ENCODE data around the gene SERAC1.
"Not testable (repeated sequence)": the region's sequence is repeated elsewhere in the genome, so short reads cannot be mapped to it uniquely, and the experiment has no call there.

The SERAC1 gene

GRCh38 chr6:158170656-158171081, 2.6 kb upstream of the SERAC1 start:
- H3K4me1 ChIP-seq (ENCODE audit: control insufficient read depth, low read depth, low read length), result no peaks in the 10 kb centered on the region
- no peak overlapping the region for H4K5ac ChIP-seq (ENCODE audit: low read length)
- no peak overlapping the region for H3K23ac ChIP-seq (ENCODE audit: low read length)
- no peak overlapping the region for H3K27ac ChIP-seq (ENCODE audit: low read depth, low read length)
- no peaks in the 10 kb centered on the region for H3K79me2 ChIP-seq (ENCODE audit: control insufficient read depth, insufficient read depth, low read length)
- H3K27me3 ChIP-seq (ENCODE audit: insufficient read depth, low read length, poor library complexity), result no peaks in the 10 kb centered on the region
- H3K36me3 ChIP-seq (ENCODE audit: control insufficient read depth, insufficient read depth, low read length), result no peaks in the 10 kb centered on the region
- H3K56ac ChIP-seq (ENCODE audit: low read length), result no peak overlapping the region
- H3K9ac ChIP-seq (ENCODE audit: low read length), result no peak overlapping the region
- H2BK15ac ChIP-seq (replicated peaks; ENCODE audit: low read depth), result no peak overlapping the region
- H3K18ac ChIP-seq (ENCODE audit: low read length), result no peak overlapping the region
- H4K8ac ChIP-seq (ENCODE audit: low read depth, low read length), result no peak overlapping the region
- no peak overlapping the region for H2BK120ac ChIP-seq (ENCODE audit: low read depth, low read length)
- H2BK5ac ChIP-seq (ENCODE audit: low read length), result no peak overlapping the region
- WGBS (ENCODE audit: extremely low coverage, insufficient coverage, low lambda C conversion rate), result no CpG with 5 or more reads among the region's 3 CpGs
- no peak overlapping the region for H3K4ac ChIP-seq (ENCODE audit: low read depth, low read length)
- H3K4me3 ChIP-seq (ENCODE audit: low read length), result no peak overlapping the region
- H3K4me2 ChIP-seq (ENCODE audit: low read length), result no peak overlapping the region
- H3K79me1 ChIP-seq (ENCODE audit: low read length), result no peaks in the 10 kb centered on the region
- DNase-seq, result peak; percentile 68
- no peak overlapping the region for H2AK5ac ChIP-seq (ENCODE audit: low read length)

GRCh38 chr6:158169634-158170033, 1.6 kb upstream of the SERAC1 start:
- H3K27ac ChIP-seq (ENCODE audit: low read depth, low read length); H4K8ac ChIP-seq (ENCODE audit: low read depth, low read length); H2BK15ac ChIP-seq (replicated peaks; ENCODE audit: low read depth); H3K4me2 ChIP-seq (ENCODE audit: low read length); H2BK120ac ChIP-seq (ENCODE audit: low read depth, low read length); H3K4me1 ChIP-seq (ENCODE audit: control insufficient read depth, low read depth, low read length); H3K56ac ChIP-seq (ENCODE audit: low read length); H3K4me3 ChIP-seq (ENCODE audit: low read length); H3K79me1 ChIP-seq (ENCODE audit: low read length); H2BK5ac ChIP-seq (ENCODE audit: low read length); H3K79me2 ChIP-seq (ENCODE audit: control insufficient read depth, insufficient read depth, low read length); H3K4ac ChIP-seq (ENCODE audit: low read depth, low read length); DNase-seq; H2AK5ac ChIP-seq (ENCODE audit: low read length); H3K36me3 ChIP-seq (ENCODE audit: control insufficient read depth, insufficient read depth, low read length); H3K23ac ChIP-seq (ENCODE audit: low read length); H3K9ac ChIP-seq (ENCODE audit: low read length); H3K18ac ChIP-seq (ENCODE audit: low read length); H3K27me3 ChIP-seq (ENCODE audit: insufficient read depth, low read length, poor library complexity); H4K5ac ChIP-seq (ENCODE audit: low read length): not testable (repeated sequence)
- no CpG with 5 or more reads among the region's 6 CpGs for WGBS (ENCODE audit: extremely low coverage, insufficient coverage, low lambda C conversion rate)

- H3K79me2 ChIP-seq (ENCODE audit: control insufficient read depth, insufficient read depth, low read length), result no peaks in the 10 kb centered on the region
- H2BK5ac ChIP-seq (ENCODE audit: low read length), result no peak overlapping the region
- peaks cover 2% of the 10 kb centered on the region for H3K4me1 ChIP-seq (ENCODE audit: control insufficient read depth, low read depth, low read length)
- no peak overlapping the region for H3K23ac ChIP-seq (ENCODE audit: low read length)
- H3K4me2 ChIP-seq (ENCODE audit: low read length), result no peak overlapping the region
- no peak overlapping the region for H3K56ac ChIP-seq (ENCODE audit: low read length)
- H3K79me1 ChIP-seq (ENCODE audit: low read length), result no peaks in the 10 kb centered on the region
- no peak overlapping the region for H3K18ac ChIP-seq (ENCODE audit: low read length)
- H2BK15ac ChIP-seq (replicated peaks; ENCODE audit: low read depth), result no peak overlapping the region
- no peaks in the 10 kb centered on the region for H3K36me3 ChIP-seq (ENCODE audit: control insufficient read depth, insufficient read depth, low read length)
- no peak overlapping the region for H2BK120ac ChIP-seq (ENCODE audit: low read depth, low read length)
- no peak overlapping the region for H3K4ac ChIP-seq (ENCODE audit: low read depth, low read length)
- no peak overlapping the region for H3K4me3 ChIP-seq (ENCODE audit: low read length)
- no peak overlapping the region for H4K8ac ChIP-seq (ENCODE audit: low read depth, low read length)
- no peaks in the 10 kb centered on the region for H3K27me3 ChIP-seq (ENCODE audit: insufficient read depth, low read length, poor library complexity)
- WGBS (ENCODE audit: extremely low coverage, insufficient coverage, low lambda C conversion rate), result no CpG with 5 or more reads among the region's 1 CpG
- H4K5ac ChIP-seq (ENCODE audit: low read length), result no peak overlapping the region
- no peak overlapping the region for H3K27ac ChIP-seq (ENCODE audit: low read depth, low read length)
- no peak for DNase-seq
- no peak overlapping the region for H2AK5ac ChIP-seq (ENCODE audit: low read length)
- no peak overlapping the region for H3K9ac ChIP-seq (ENCODE audit: low read length)
Observed at GRCh38 chr6:158165919-158166416, 2.1 kb downstream of the SERAC1 start.

GRCh38 chr6:158164579-158165170, 3.4 kb downstream of the SERAC1 start:
- H2BK15ac ChIP-seq (replicated peaks; ENCODE audit: low read depth), result no peak overlapping the region
- no peak overlapping the region for H3K9ac ChIP-seq (ENCODE audit: low read length)

GRCh38 chr6:158161566-158162254, 6.4 kb downstream of the SERAC1 start:
- Histone ChIP-seq H3K79me2 (ENCODE audit: control insufficient read depth, insufficient read depth, low read length) (no peaks in the 10 kb centered on the region), H3K23ac (ENCODE audit: low read length) (no peak overlapping the region), H2BK15ac (replicated peaks; ENCODE audit: low read depth) (no peak overlapping the region), H4K5ac (ENCODE audit: low read length) (no peak overlapping the region), H3K27me3 (ENCODE audit: insufficient read depth, low read length, poor library complexity) (no peaks in the 10 kb centered on the region), H3K79me1 (ENCODE audit: low read length) (no peaks in the 10 kb centered on the region), H2BK5ac (ENCODE audit: low read length) (no peak overlapping the region), H3K27ac (ENCODE audit: low read depth, low read length) (no peak overlapping the region), H2AK5ac (ENCODE audit: low read length) (no peak overlapping the region), H3K9ac (ENCODE audit: low read length) (no peak overlapping the region), H3K4ac (ENCODE audit: low read depth, low read length) (no peak overlapping the region), H3K4me1 (ENCODE audit: control insufficient read depth, low read depth, low read length) (peaks cover 2% of the 10 kb centered on the region), H4K8ac (ENCODE audit: low read depth, low read length) (no peak overlapping the region), H3K4me2 (ENCODE audit: low read length) (no peak overlapping the region), H3K56ac (ENCODE audit: low read length) (no peak overlapping the region), H3K4me3 (ENCODE audit: low read length) (no peak overlapping the region), H2BK120ac (ENCODE audit: low read depth, low read length) (no peak overlapping the region), H3K18ac (ENCODE audit: low read length) (no peak overlapping the region), H3K36me3 (ENCODE audit: control insufficient read depth, insufficient read depth, low read length) (no peaks in the 10 kb centered on the region)
- no CpG with 5 or more reads among the region's 5 CpGs for WGBS (ENCODE audit: extremely low coverage, insufficient coverage, low lambda C conversion rate)
- peak; percentile 22 for DNase-seq

More at GRCh38 chr6:158164579-158165170, 3.4 kb downstream of the SERAC1 start:
- Histone ChIP-seq H3K79me2 (ENCODE audit: control insufficient read depth, insufficient read depth, low read length) (no peaks in the 10 kb centered on the region), H2BK5ac (ENCODE audit: low read length) (no peak overlapping the region), H3K4me1 (ENCODE audit: control insufficient read depth, low read depth, low read length) (peaks cover 2% of the 10 kb centered on the region), H3K79me1 (ENCODE audit: low read length) (no peaks in the 10 kb centered on the region), H3K4me2 (ENCODE audit: low read length) (no peak overlapping the region), H3K56ac (ENCODE audit: low read length) (no peak overlapping the region), H3K27me3 (ENCODE audit: insufficient read depth, low read length, poor library complexity) (no peaks in the 10 kb centered on the region), H3K23ac (ENCODE audit: low read length) (no peak overlapping the region), H3K4ac (ENCODE audit: low read depth, low read length) (no peak overlapping the region), H3K36me3 (ENCODE audit: control insufficient read depth, insufficient read depth, low read length) (no peaks in the 10 kb centered on the region), H3K18ac (ENCODE audit: low read length) (no peak overlapping the region), H2BK120ac (ENCODE audit: low read depth, low read length) (no peak overlapping the region), H3K4me3 (ENCODE audit: low read length) (no peak overlapping the region), H4K8ac (ENCODE audit: low read depth, low read length) (no peak overlapping the region), H2AK5ac (ENCODE audit: low read length) (no peak overlapping the region), H4K5ac (ENCODE audit: low read length) (no peak overlapping the region), H3K27ac (ENCODE audit: low read depth, low read length) (no peak overlapping the region)
- no CpG with 5 or more reads among the region's 3 CpGs for WGBS (ENCODE audit: extremely low coverage, insufficient coverage, low lambda C conversion rate)
- no peak for DNase-seq

Measured in mesendoderm (in vitro differentiated cells).